Measurements from ENCODE around the gene GGT6.
"Not testable (repeated sequence)": the region's sequence is repeated elsewhere in the genome, so short reads cannot be mapped to it uniquely, and the experiment has no call there.

The GGT6 gene

DNA sequence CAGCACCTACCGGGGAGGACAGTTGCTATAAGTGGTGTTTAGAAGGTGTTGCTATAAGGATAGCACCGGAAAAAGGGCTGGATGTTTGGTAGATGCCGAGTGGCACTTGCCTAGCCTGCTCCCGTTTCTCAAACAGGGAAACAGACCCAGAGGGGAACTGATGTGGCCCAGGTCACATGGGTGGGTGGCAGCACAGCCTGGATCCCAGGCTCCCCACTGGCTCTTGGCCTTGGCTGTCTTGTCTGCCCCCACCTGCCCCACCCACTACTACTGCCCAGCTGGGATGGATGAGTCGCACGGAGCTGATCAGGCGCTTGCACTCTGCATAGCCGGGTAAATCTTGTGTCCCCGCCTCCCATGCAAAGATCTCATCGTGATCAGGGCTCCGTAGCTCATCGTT, 31.2 kb upstream of the GGT6 start:
- Histone ChIP-seq H3K4me1 (ENCODE audit: low read length) (no peaks in the 10 kb centered on the region), H3K27ac (ENCODE audit: low read length) (no peak overlapping the region), H4K20me1 (ENCODE audit: insufficient read depth, low read length) (no peaks in the 10 kb centered on the region), H3K36me3 (replicated peaks; ENCODE audit: low read depth, low read length) (no peaks in the 10 kb centered on the region), H3K4me3 (ENCODE audit: low read length) (no peak overlapping the region), H3K9ac (ENCODE audit: low read length) (no peak overlapping the region), H3K27me3 (ENCODE audit: low read depth, low read length) (no peaks in the 10 kb centered on the region), H3K4me2 (ENCODE audit: low read length) (no peak overlapping the region), H3K9me3 (ENCODE audit: insufficient read depth, low read length) (no peaks in the 10 kb centered on the region), H2AFZ (ENCODE audit: low read depth, low read length) (no peak overlapping the region), H3K79me2 (ENCODE audit: low read length) (no peaks in the 10 kb centered on the region)
- TF ChIP-seq, protein P1, sequence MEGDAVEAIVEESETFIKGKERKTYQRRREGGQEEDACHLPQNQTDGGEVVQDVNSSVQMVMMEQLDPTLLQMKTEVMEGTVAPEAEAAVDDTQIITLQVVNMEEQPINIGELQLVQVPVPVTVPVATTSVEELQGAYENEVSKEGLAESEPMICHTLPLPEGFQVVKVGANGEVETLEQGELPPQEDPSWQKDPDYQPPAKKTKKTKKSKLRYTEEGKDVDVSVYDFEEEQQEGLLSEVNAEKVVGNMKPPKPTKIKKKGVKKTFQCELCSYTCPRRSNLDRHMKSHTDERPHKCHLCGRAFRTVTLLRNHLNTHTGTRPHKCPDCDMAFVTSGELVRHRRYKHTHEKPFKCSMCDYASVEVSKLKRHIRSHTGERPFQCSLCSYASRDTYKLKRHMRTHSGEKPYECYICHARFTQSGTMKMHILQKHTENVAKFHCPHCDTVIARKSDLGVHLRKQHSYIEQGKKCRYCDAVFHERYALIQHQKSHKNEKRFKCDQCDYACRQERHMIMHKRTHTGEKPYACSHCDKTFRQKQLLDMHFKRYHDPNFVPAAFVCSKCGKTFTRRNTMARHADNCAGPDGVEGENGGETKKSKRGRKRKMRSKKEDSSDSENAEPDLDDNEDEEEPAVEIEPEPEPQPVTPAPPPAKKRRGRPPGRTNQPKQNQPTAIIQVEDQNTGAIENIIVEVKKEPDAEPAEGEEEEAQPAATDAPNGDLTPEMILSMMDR (IDR thresholded peaks at IDR 0.05; ENCODE audit: low read depth, low read length) = no peak
- TF ChIP-seq EZH2phosphoT487 (IDR thresholded peaks at IDR 0.05; ENCODE audit: low read depth) = no peak

DNA sequence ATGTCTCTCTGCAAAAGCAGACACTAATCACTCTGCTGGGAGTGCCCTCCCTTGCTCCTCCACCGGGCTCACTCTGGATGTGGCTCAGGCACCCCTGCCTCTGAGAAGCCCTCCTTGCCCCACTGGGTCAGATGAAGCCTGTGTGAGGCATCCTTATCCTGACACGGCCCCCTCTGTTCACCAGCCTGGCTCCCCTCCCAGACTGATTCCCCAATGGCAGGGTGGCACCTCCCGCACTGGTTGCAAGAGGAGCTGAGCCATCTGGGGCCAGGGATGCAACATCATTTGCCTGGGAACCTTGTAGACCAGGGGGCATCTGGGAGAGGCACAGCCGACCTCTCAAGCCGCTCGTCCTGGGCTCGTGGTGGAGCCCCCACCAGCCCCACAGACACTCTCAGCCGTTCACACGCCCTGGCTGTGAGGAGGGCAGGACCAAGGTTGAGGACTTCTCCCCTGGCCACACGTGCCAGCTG, 30.6 kb upstream of the GGT6 start:
- H3K27ac ChIP-seq (ENCODE audit: low read length) = no peak overlapping the region
- H3K9me3 ChIP-seq (ENCODE audit: insufficient read depth, low read length) = no peaks in the 10 kb centered on the region
- no peaks in the 10 kb centered on the region for H4K20me1 ChIP-seq (ENCODE audit: insufficient read depth, low read length)
- no peak for TF ChIP-seq EZH2phosphoT487 (IDR thresholded peaks at IDR 0.05; ENCODE audit: low read depth)
- TF ChIP-seq, protein P1 (IDR thresholded peaks at IDR 0.05; ENCODE audit: low read depth, low read length) = no peak
- no peaks in the 10 kb centered on the region for H3K27me3 ChIP-seq (ENCODE audit: low read depth, low read length)
- no peak overlapping the region for H3K4me3 ChIP-seq (ENCODE audit: low read length)
- no peaks in the 10 kb centered on the region for H3K36me3 ChIP-seq (replicated peaks; ENCODE audit: low read depth, low read length)
- no peaks in the 10 kb centered on the region for H3K79me2 ChIP-seq (ENCODE audit: low read length)
- H3K9ac ChIP-seq (ENCODE audit: low read length) = no peak overlapping the region
- no peak overlapping the region for H3K4me2 ChIP-seq (ENCODE audit: low read length)
- H3K4me1 ChIP-seq (ENCODE audit: low read length) = no peaks in the 10 kb centered on the region
- no peak overlapping the region for H2AFZ ChIP-seq (ENCODE audit: low read depth, low read length)

DNA sequence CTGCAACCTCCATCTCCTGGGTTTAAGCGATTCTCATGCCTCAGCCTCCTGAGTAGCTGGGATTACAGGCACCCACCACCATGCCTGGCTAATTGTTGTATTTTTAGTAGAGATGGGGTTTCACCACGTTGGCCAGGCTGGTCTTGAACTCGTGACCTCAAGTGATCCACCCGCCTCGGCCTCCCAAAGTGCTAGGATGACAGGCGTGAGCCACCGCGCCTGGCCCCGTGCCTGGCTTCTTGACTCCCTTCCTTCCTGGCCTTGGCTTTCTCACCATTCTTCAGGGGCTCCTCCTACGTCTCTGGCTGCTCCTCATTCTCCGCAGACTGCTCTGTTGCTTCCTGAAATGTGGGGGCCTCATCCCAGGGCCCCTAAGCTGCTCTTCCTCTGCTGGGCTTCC, 29.7 kb upstream of the GGT6 start:
- H3K79me2 ChIP-seq (ENCODE audit: low read length); H3K27ac ChIP-seq (ENCODE audit: low read length); H3K9me3 ChIP-seq (ENCODE audit: insufficient read depth, low read length); H3K4me2 ChIP-seq (ENCODE audit: low read length); H3K27me3 ChIP-seq (ENCODE audit: low read depth, low read length); H3K9ac ChIP-seq (ENCODE audit: low read length); H3K36me3 ChIP-seq (replicated peaks; ENCODE audit: low read depth, low read length); H4K20me1 ChIP-seq (ENCODE audit: insufficient read depth, low read length); H2AFZ ChIP-seq (ENCODE audit: low read depth, low read length); H3K4me1 ChIP-seq (ENCODE audit: low read length); H3K4me3 ChIP-seq (ENCODE audit: low read length): not testable (repeated sequence)

DNA sequence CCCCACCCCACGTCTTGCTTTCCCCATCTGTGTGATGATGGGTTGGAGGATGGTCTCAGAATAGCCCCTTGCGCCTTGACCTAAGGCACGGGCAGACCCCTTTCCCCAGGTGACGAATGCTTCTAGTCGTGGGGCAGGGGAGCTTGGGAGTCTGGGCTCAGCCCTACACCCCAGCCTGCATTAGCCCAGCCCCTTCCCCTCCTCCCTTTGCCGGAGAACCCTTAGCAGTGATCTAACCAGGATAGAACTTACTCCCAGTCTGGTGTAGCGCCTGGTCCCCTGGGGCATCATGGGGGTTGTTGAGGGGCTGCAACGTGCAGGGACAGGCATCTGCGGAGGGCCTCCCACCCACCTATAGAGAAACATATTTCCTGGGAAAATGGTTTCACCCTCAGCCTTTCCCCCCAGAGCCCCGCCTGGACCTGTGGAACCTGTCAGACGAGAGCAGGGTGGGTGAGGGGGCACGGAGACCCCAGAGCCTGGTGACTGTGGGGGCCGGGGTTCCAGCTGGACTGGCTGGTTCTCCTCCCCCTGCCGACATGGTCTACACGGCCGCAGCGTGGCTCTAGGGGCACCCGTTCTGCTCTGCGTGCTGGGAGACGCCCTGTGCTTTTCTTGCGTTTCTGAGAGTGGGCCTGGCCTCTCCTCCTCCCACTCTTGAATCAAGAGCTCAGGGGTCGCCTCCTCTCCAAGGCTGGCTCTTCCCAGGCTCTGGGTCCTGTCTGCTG, 28.7 kb upstream of the GGT6 start:
- Histone ChIP-seq H2AFZ (ENCODE audit: low read depth, low read length) (no peak overlapping the region), H3K4me1 (ENCODE audit: low read length) (no peaks in the 10 kb centered on the region), H3K27me3 (ENCODE audit: low read depth, low read length) (no peaks in the 10 kb centered on the region), H3K9ac (ENCODE audit: low read length) (no peak overlapping the region), H3K4me2 (ENCODE audit: low read length) (no peak overlapping the region), H4K20me1 (ENCODE audit: insufficient read depth, low read length) (no peaks in the 10 kb centered on the region), H3K27ac (ENCODE audit: low read length) (no peak overlapping the region), H3K4me3 (ENCODE audit: low read length) (no peak overlapping the region), H3K9me3 (ENCODE audit: insufficient read depth, low read length) (no peaks in the 10 kb centered on the region), H3K79me2 (ENCODE audit: low read length) (no peaks in the 10 kb centered on the region), H3K36me3 (replicated peaks; ENCODE audit: low read depth, low read length) (no peaks in the 10 kb centered on the region)
- TF ChIP-seq, protein P1 (IDR thresholded peaks at IDR 0.05; ENCODE audit: low read depth, low read length) = no peak
- TF ChIP-seq EZH2phosphoT487 (IDR thresholded peaks at IDR 0.05; ENCODE audit: low read depth) = no peak

Measured in OCI-LY3 (cell line).